ENCODE data around the gene HIPK1.

Gene HIPK1

DNA sequence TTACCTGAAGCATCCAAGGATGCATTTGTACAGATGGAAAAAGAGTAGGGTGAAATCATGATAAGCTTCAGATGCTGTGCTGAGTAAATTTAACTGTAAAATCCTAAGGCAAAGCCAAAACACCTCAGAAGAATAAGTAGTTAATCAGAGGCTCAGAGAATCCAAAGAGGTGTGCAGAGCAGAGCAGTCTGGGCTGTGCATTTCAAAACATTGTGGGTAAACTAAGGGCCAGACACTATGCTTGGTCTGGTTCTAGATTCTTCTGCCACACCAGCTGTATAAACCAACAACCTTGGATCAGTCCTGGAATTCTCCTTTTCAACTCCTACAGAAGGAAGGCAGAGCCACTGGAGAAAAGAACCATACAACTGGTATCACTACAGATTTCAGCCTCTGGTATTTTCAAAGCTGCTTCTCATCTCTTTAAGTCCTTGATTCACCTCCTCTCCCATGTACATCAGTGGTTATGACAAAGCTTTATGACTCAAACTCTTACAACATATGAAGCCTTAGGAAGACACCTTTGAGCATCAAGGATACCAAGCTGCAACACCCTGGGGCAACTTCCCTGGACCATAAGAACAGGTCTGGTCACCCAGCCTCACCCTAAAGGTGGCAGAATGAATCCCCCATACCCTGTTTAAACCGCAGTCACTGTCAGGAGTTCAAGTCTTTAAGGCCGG, 11.6 kb upstream of the HIPK1 start:
- Histone ChIP-seq H3K4me3 (ENCODE audit: low read depth, low read length) (no peak overlapping the region), H3K27me3 (ENCODE audit: insufficient read depth, low read depth, severe bottlenecking) (no peaks in the 10 kb centered on the region), H3K36me3 (peaks cover 1% of the 10 kb centered on the region), H3K27ac (no peak overlapping the region), H3K9me3 (ENCODE audit: severe bottlenecking) (no peaks in the 10 kb centered on the region)
- DNase-seq = no peak
- TF ChIP-seq, protein P1, sequence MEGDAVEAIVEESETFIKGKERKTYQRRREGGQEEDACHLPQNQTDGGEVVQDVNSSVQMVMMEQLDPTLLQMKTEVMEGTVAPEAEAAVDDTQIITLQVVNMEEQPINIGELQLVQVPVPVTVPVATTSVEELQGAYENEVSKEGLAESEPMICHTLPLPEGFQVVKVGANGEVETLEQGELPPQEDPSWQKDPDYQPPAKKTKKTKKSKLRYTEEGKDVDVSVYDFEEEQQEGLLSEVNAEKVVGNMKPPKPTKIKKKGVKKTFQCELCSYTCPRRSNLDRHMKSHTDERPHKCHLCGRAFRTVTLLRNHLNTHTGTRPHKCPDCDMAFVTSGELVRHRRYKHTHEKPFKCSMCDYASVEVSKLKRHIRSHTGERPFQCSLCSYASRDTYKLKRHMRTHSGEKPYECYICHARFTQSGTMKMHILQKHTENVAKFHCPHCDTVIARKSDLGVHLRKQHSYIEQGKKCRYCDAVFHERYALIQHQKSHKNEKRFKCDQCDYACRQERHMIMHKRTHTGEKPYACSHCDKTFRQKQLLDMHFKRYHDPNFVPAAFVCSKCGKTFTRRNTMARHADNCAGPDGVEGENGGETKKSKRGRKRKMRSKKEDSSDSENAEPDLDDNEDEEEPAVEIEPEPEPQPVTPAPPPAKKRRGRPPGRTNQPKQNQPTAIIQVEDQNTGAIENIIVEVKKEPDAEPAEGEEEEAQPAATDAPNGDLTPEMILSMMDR (IDR thresholded peaks at IDR 0.05; ENCODE audit: low read depth, low read length) = no peak

DNA sequence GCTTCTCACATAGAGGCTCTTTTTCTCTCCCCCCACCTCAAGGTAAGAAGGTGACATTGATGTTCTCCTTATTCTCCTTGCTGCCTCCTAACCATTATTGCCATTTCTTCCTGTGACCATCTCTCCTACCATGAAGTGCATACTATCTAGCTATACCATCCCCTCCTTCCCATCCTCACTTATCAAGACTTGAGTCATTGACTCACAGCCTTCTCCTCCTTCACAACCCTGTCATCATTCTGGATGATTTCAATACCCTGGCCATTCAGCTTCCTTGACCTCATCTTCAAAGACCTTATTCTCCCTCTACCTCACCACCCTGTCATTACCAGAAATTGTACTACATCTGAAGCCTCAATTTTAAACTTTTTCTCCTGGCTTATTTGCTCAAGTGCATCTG, 10.9 kb upstream of the HIPK1 start:
- no peak overlapping the region for H3K27ac ChIP-seq
- no peak for DNase-seq
- TF ChIP-seq, protein P1 (IDR thresholded peaks at IDR 0.05; ENCODE audit: low read depth, low read length) = no peak
- H3K27me3 ChIP-seq (ENCODE audit: insufficient read depth, low read depth, severe bottlenecking) = no peaks in the 10 kb centered on the region
- no peaks in the 10 kb centered on the region; the same call in 1 of the 2 replicates for H3K36me3 ChIP-seq
- H3K4me3 ChIP-seq (ENCODE audit: low read depth, low read length) = no peak overlapping the region
- H3K9me3 ChIP-seq (ENCODE audit: severe bottlenecking) = no peaks in the 10 kb centered on the region

DNA sequence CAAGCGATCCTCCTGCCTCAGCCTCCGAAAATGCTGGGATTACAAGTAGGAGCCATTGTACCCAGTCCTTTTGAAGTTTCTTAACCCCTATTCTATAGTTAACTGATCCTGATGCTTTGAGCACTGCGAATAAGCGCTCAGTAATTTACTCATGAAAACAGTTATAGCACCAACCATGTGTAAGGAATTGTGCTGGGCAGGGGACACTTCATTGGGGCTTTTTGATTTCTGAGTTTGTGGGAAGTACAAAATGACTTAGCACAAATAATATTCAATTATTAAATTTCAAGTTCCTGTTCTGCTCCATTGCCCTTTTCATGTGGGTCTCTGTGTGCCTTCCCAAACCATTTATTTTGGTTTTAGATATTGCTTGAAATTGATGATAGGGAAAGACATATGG, 6.2 kb upstream of the HIPK1 start:
- H3K27ac ChIP-seq = no peak overlapping the region
- TF ChIP-seq, protein P1 (IDR thresholded peaks at IDR 0.05; ENCODE audit: low read depth, low read length) = no peak

DNA sequence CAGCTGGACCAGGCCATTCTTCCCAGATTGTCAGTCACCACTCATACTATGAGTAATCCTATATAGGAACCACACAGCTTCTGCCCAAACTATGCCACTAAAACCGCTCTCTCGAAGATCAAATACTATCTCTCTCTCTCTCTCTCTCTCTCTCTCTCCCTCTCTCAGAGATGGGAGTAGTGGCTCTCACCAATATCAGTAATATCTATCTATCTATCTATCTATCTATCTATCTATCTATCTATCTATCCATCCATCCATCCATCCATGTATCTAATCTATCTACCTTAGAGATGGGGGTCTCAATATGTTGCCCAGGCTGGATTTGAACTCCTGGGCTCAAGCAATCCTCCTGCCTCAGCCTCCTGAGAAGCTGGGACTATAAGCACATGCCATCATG, 4.7 kb upstream of the HIPK1 start:
- Histone ChIP-seq H3K27me3 (ENCODE audit: insufficient read depth, low read depth, severe bottlenecking) (no peaks in the 10 kb centered on the region), H3K4me3 (ENCODE audit: low read depth, low read length) (no peak overlapping the region), H3K36me3 (no peaks in the 10 kb centered on the region), H3K9me3 (ENCODE audit: severe bottlenecking) (no peaks in the 10 kb centered on the region), H3K27ac (no peak overlapping the region)
- TF ChIP-seq, protein P1 (IDR thresholded peaks at IDR 0.05; ENCODE audit: low read depth, low read length) = no peak
- DNase-seq = no peak

More for the DNA sequence above, 6.2 kb upstream of the HIPK1 start:
- Histone ChIP-seq H3K4me3 (ENCODE audit: low read depth, low read length) (no peak overlapping the region), H3K27me3 (ENCODE audit: insufficient read depth, low read depth, severe bottlenecking) (no peaks in the 10 kb centered on the region), H3K36me3 (no peaks in the 10 kb centered on the region), H3K9me3 (ENCODE audit: severe bottlenecking) (no peaks in the 10 kb centered on the region)
- DNase-seq = no peak

DNA sequence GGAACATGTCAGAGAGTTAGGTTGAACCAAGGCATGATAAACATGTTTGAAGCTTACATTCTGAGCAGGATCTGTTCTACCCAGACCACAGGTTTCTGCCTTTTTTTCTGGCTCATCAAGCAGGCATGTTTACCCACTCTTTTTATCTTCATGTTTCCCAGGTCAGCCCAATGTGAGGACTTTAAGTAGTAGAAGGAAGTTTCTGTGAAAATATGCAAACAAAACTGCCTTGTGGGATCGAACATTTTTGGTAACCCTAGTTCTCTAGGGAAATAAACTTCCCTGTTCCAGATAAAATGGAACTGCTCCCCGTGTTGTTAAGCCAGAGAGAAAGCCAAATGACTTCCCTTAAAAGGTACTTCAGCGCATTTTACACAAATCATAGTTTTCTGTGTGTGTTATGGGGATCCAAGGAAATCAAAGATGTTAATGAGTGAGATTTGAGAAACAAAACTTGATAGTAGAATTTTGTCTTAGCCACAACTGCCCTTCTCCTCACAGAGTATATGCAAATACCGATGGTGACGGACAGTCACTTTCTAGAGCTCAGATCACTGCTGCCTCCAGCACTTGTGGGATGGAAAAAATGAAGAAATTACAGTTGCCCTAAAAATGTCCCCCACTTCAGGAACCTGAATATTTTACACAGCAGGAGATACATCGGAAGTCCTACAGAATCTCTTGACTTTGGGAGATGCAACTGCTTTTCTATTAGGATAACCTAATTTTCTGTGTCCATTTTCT, 765 bp upstream of the HIPK1 start:
- Histone ChIP-seq H3K27me3 (ENCODE audit: insufficient read depth, low read depth, severe bottlenecking) (no peaks in the 10 kb centered on the region), H3K9me3 (ENCODE audit: severe bottlenecking) (no peaks in the 10 kb centered on the region), H3K27ac (peak overlapping the region; percentile 83), H3K4me3 (ENCODE audit: low read depth, low read length) (peak overlapping the region; percentile 99), H3K36me3 (no peaks in the 10 kb centered on the region)
- TF ChIP-seq, protein P1 (IDR thresholded peaks at IDR 0.05; ENCODE audit: low read depth, low read length) = no peak
- DNase-seq = no peak

All from WERI-Rb-1 (cell line).